IMR-90 (cell line): ENCODE measurements around the gene DNAH8. TPM values are rescaled to one million over a fixed set of nuclear protein-coding genes. Genes with fewer than 3 reads are reported as not detected.

Source experiments
- ATAC-seq: fragments of 200-7000 bp; cut with Tn5 transposase; 2 replicates; pipeline ENCODE4 v1.9.1; 2020; ENCODE audit warnings: low read depth, mild to moderate bottlenecking, moderate library complexity
- BruUV-seq: library from RNA; stranded (reverse); fragments of 400-500 nt; replicated peaks from 2 replicates; lab custom pipeline; 2021; lab: Mats Ljungman, UMichigan
- CTCF ChIA-PET: fragments of 300-600 bp; formaldehyde crosslinking; extraction: SDS; loops from one replicate; lab custom pipeline; 2021; ENCODE audit warnings: antibody characterized with exemption; lab: Yijun Ruan, JAX
- POLR2A ChIA-PET: fragments of 300-600 bp; sonication (Branson Sonifier 250); formaldehyde crosslinking; loops from one replicate; lab custom pipeline; 2022; ENCODE audit warnings: antibody characterized with exemption; ENCODE audit not compliant: unreplicated experiment; lab: Charles Lee
- DNase-seq: peaks from one replicate; pipeline ENCODE4 v3.0.0; 2013
- H2AFZ ChIP-seq: replicated peaks from 2 replicates; pipeline ENCODE3; 2013; ENCODE audit warnings: low read length, mild to moderate bottlenecking; ENCODE audit not compliant: poor library complexity
- H2AK5ac ChIP-seq: 2 replicates; pipeline ENCODE4 v1.6.1; 2013; ENCODE audit warnings: low read depth, low read length, inconsistent platforms
- H2AK9ac ChIP-seq: replicated peaks from 2 replicates; pipeline ENCODE3; 2013; ENCODE audit warnings: mild to moderate bottlenecking, low read depth, low read length, moderate library complexity; ENCODE audit not compliant: poor library complexity
- H2BK120ac ChIP-seq: 2 replicates; pipeline ENCODE4 v1.6.1; 2013; ENCODE audit warnings: low read depth, low read length, inconsistent platforms
- H2BK15ac ChIP-seq: 3 replicates; pipeline ENCODE4 v1.6.1; 2013; ENCODE audit warnings: low read depth, low read length, inconsistent platforms
- H2BK20ac ChIP-seq: 2 replicates; pipeline ENCODE4 v1.6.1; 2013; ENCODE audit warnings: low read depth, mild to moderate bottlenecking, inconsistent platforms, low read length, moderate library complexity
- H2BK5ac ChIP-seq: 2 replicates; pipeline ENCODE4 v1.6.1; 2013; ENCODE audit warnings: mild to moderate bottlenecking, low read depth, low read length, inconsistent platforms; ENCODE audit not compliant: poor library complexity, severe bottlenecking
- H3K14ac ChIP-seq: replicated peaks from 2 replicates; pipeline ENCODE4 v1.6.1; 2013; ENCODE audit warnings: low read depth, low read length, inconsistent platforms
- H3K18ac ChIP-seq: 2 replicates; pipeline ENCODE4 v1.6.1; 2013; ENCODE audit warnings: low read depth, low read length, control low read depth
- H3K23ac ChIP-seq: 2 replicates; pipeline ENCODE4 v1.6.1; 2013; ENCODE audit warnings: low read depth, low read length, inconsistent platforms
- H3K27ac ChIP-seq: 2 replicates; pipeline ENCODE4 v1.5.1; 2013; ENCODE audit warnings: mild to moderate bottlenecking, control low read depth, low read length; ENCODE audit not compliant: insufficient read depth
- H3K27me3 ChIP-seq: 2 replicates; pipeline ENCODE4 v1.6.1; 2013; ENCODE audit warnings: low read length; ENCODE audit not compliant: control insufficient read depth, insufficient read depth
- H3K36me3 ChIP-seq: 2 replicates; pipeline ENCODE4 v1.6.1; 2013; ENCODE audit warnings: low read length, mixed read lengths; ENCODE audit not compliant: control insufficient read depth, insufficient read depth
- H3K4ac ChIP-seq: 2 replicates; pipeline ENCODE4 v1.6.1; 2013; ENCODE audit warnings: low read depth, low read length, inconsistent platforms
- H3K4me1 ChIP-seq: 2 replicates; pipeline ENCODE4 v1.6.1; 2013; ENCODE audit warnings: low read length, mixed read lengths; ENCODE audit not compliant: control insufficient read depth, insufficient read depth
- H3K4me2 ChIP-seq: 2 replicates; pipeline ENCODE4 v1.6.1; 2013; ENCODE audit warnings: low read depth, mild to moderate bottlenecking, control low read depth, low read length, moderate library complexity
- H3K4me3 ChIP-seq: 2 replicates; pipeline ENCODE4 v1.5.1; 2013; ENCODE audit warnings: low read depth, mild to moderate bottlenecking, control low read depth, low read length, moderate library complexity; ENCODE audit not compliant: insufficient read depth
- H3K56ac ChIP-seq: 2 replicates; pipeline ENCODE4 v1.6.1; 2013; ENCODE audit warnings: low read length, inconsistent platforms; ENCODE audit not compliant: insufficient read depth; ENCODE audit errors: extremely low read depth
- H3K79me1 ChIP-seq, 2 experiments: 2 replicates each; pipeline ENCODE4 v1.6.1; 2013; ENCODE audit warnings: low read length in 2 of 2, inconsistent platforms in 1 of 2, low read depth in 1 of 2
- H3K9ac ChIP-seq: 2 replicates; pipeline ENCODE4 v1.6.1; 2013; ENCODE audit warnings: low read depth, low read length, control low read depth
- H3K9me1 ChIP-seq: 2 replicates; pipeline ENCODE4 v1.6.1; 2013; ENCODE audit warnings: low read length, inconsistent platforms; ENCODE audit not compliant: insufficient read depth
- H3K9me3 ChIP-seq: 2 replicates; pipeline ENCODE4 v1.6.1; 2013; ENCODE audit warnings: low read length; ENCODE audit not compliant: control insufficient read depth, insufficient read depth
- H4K20me1 ChIP-seq: 2 replicates; pipeline ENCODE4 v1.6.1; 2013; ENCODE audit warnings: low read length, inconsistent platforms; ENCODE audit not compliant: insufficient read depth
- H4K5ac ChIP-seq: 2 replicates; pipeline ENCODE4 v1.6.1; 2013; ENCODE audit warnings: mild to moderate bottlenecking, low read depth, low read length, control low read depth
- H4K8ac ChIP-seq, 2 experiments: 2 replicates each; pipeline ENCODE4 v1.6.1; 2013; ENCODE audit warnings: low read depth in 2 of 2, low read length in 2 of 2, control low read depth in 1 of 2, inconsistent platforms in 1 of 2
- H4K91ac ChIP-seq: 2 replicates; pipeline ENCODE4 v1.6.1; 2013; ENCODE audit warnings: low read depth, low read length, inconsistent platforms; ENCODE audit not compliant: insufficient read depth
- CHD1 ChIP-seq: IDR thresholded peaks from 2 replicates; pipeline ENCODE4 v1.6.1; 2012; ENCODE audit warnings: low read depth, low read length, improper control_type of control experiment
- CTCF ChIP-seq: conservative IDR thresholded peaks from 2 replicates; pipeline ENCODE4 v1.5.1; 2012; ENCODE audit warnings: mild to moderate bottlenecking, low read depth, low read length, improper control_type of control experiment
- ELK1 ChIP-seq: fragments of 150-350 bp; IDR thresholded peaks from 2 replicates; pipeline ENCODE4 v1.6.1; 2016; ENCODE audit warnings: low read depth, mild to moderate bottlenecking, low read length, moderate library complexity, borderline replicate concordance
- FOS ChIP-seq: fragments of 150-350 bp; IDR thresholded peaks from 2 replicates; pipeline ENCODE4 v1.6.1; 2016; ENCODE audit warnings: low read depth, low read length
- MAFK ChIP-seq: IDR thresholded peaks from 2 replicates; pipeline ENCODE4 v1.6.1; 2012; ENCODE audit warnings: low read depth, low read length, improper control_type of control experiment
- MAZ ChIP-seq: IDR thresholded peaks from 2 replicates; pipeline ENCODE4 v1.6.1; 2012; ENCODE audit warnings: low read depth, mild to moderate bottlenecking, low read length, improper control_type of control experiment, moderate library complexity, borderline replicate concordance
- MXI1 ChIP-seq: IDR thresholded peaks from 2 replicates; pipeline ENCODE4 v1.6.1; 2012; ENCODE audit warnings: low read depth, mild to moderate bottlenecking, low read length, moderate library complexity, borderline replicate concordance
- NFE2L2 ChIP-seq: fragments of 150-350 bp; IDR thresholded peaks from 2 replicates; pipeline ENCODE4 v1.6.1; 2016; ENCODE audit warnings: low read depth, mild to moderate bottlenecking, low read length
- POLR2A ChIP-seq: IDR thresholded peaks from 2 replicates; pipeline ENCODE4 v1.6.1; 2012; ENCODE audit warnings: mild to moderate bottlenecking, low read depth, low read length
- RAD21 ChIP-seq: IDR thresholded peaks from 2 replicates; pipeline ENCODE4 v1.6.1; 2012; ENCODE audit warnings: low read length, improper control_type of control experiment
- RCOR1 ChIP-seq: IDR thresholded peaks from 2 replicates; pipeline ENCODE4 v1.6.1; 2012; ENCODE audit warnings: mild to moderate bottlenecking, low read length, improper control_type of control experiment; ENCODE audit not compliant: insufficient replicate concordance
- RFX5 ChIP-seq: IDR thresholded peaks from 2 replicates; pipeline ENCODE4 v1.8.0; 2012; ENCODE audit warnings: low read depth, mild to moderate bottlenecking, low read length, moderate library complexity
- SMC3 ChIP-seq: fragments of 150-350 bp; IDR thresholded peaks from 2 replicates; pipeline ENCODE4 v1.6.1; 2016; ENCODE audit warnings: low read depth, mild to moderate bottlenecking, antibody characterized with exemption, low read length, moderate library complexity
- USF2 ChIP-seq: fragments of 150-350 bp; IDR thresholded peaks from 2 replicates; pipeline ENCODE4 v1.6.1; 2017; ENCODE audit warnings: mild to moderate bottlenecking, antibody characterized with exemption, low read length, low read depth
- WGBS, 2 experiments: methylation state at CpG; one replicate each; pipeline versions ENCODE4 v1.1.5 to v1.1.7; 2013; ENCODE audit warnings: missing lambda C conversion rate in 2 of 2; ENCODE audit not compliant: insufficient read length in 1 of 2; ENCODE audit errors: extremely low coverage in 2 of 2; 5-methylcytosine and 5-hydroxymethylcytosine counted together
- dilution Hi-C: fragments of 300-500 bp; cut with HindIII; formaldehyde crosslinking; loops from one replicate; pipeline ENCODE4 v1.14.3; 2018; ENCODE audit warnings: low sequenced_read_pairs; ENCODE audit not compliant: unreplicated experiment
- in situ Hi-C: fragments of 300-500 bp; cut with MboI; formaldehyde crosslinking; loops from 3 replicates; pipeline ENCODE4 v1.14.3; 2019; ENCODE audit warnings: low sequenced_read_pairs, inconsistent platforms, mixed read lengths
- intact Hi-C: fragments of 100-400 bp; cut with micrococcal nuclease; formaldehyde crosslinking; loops from 2 replicates; pipeline ENCODE4 v1.10.0; 2022
- polyA plus RNA-seq, 3 experiments: library from polyadenylated mRNA; depleted of rRNA; stranded (reverse); fragments of >200 nt; gene quantifications; 2 replicates each; pipeline ENCODE4 v1.2.3, GENCODE V29; 2012; ENCODE audit warnings: low replicate concordance in 1 of 3
- total RNA-seq: library from RNA; depleted of rRNA; stranded (reverse); fragments of >200 nt; gene quantifications from 2 replicates; pipeline ENCODE4 v1.2.3, GENCODE V29; 2012

DNAH8 gene
- total and polyA plus RNA-seq, 2 of the 4 experiments (the other 2 are of a cell fraction), result not detected

GRCh38 chr6:38714239-38715015 lies 684 bp upstream of the DNAH8 start:
- Histone ChIP-seq H3K36me3 (no peaks in the 10 kb centered on the region), H2AK5ac (no peak overlapping the region), H3K79me1 (no peaks in the 10 kb centered on the region), H4K91ac (no peak overlapping the region), H2BK15ac (no peak overlapping the region), H2BK5ac (no peak overlapping the region), H3K23ac (no peak overlapping the region), H4K5ac (no peak overlapping the region), H3K27me3 (peaks cover 27% of the 10 kb centered on the region), H4K8ac (no peak overlapping the region), H3K4me2 (peak overlapping the region; percentile 77; the same call in 1 of the 2 replicates), H3K56ac (no peak overlapping the region), H3K4me3 (no peak overlapping the region), H2BK20ac (no peak overlapping the region), H3K4me1 (no peaks in the 10 kb centered on the region), H3K9me3 (no peaks in the 10 kb centered on the region), H3K9me1 (no peaks in the 10 kb centered on the region), H3K18ac (no peak overlapping the region), H3K9ac (no peak overlapping the region), H3K14ac (no peak overlapping the region), H2BK120ac (no peak overlapping the region), H3K27ac (no peak overlapping the region), H3K4ac (no peak overlapping the region), H4K20me1 (no peaks in the 10 kb centered on the region), H2AFZ (no peak overlapping the region), H2AK9ac (no peak overlapping the region)
- dilution Hi-C loops, result no loop called here
- in situ Hi-C loops, result no loop called here
- DNase-seq (no peak), ATAC-seq (0 out of 2 replicates have a peak, but pooled peaks have one; percentile 17)
- BruUV-seq, result no TSS peak
- intact Hi-C loops, result no loop called here
- ChIA-PET CTCF (no interaction called here), POLR2A (no interaction called here)
- WGBS, 2 experiments, result no CpG with 5 or more reads among the region's 4 CpGs
- no peak for TF ChIP-seq POLR2A
- TF ChIP-seq USF2, result no peak
- no peak for TF ChIP-seq MAZ
- no peak for TF ChIP-seq MAFK
- no peak for TF ChIP-seq CTCF
- TF ChIP-seq CHD1, result no peak
- TF ChIP-seq RAD21, result no peak
- TF ChIP-seq ELK1, result no peak
- TF ChIP-seq FOS, result no peak
- no peak for TF ChIP-seq NFE2L2
- no peak for TF ChIP-seq MXI1
- no peak for TF ChIP-seq RCOR1
- no peak for TF ChIP-seq RFX5
- no peak for TF ChIP-seq SMC3
